ENCODE results near the gene COX6B2. TPM values are rescaled to one million over a fixed set of nuclear protein-coding genes. Genes with fewer than 3 reads are reported as not detected.

Gene COX6B2
- total and polyA plus RNA-seq, 4 donors: not detected

DNA sequence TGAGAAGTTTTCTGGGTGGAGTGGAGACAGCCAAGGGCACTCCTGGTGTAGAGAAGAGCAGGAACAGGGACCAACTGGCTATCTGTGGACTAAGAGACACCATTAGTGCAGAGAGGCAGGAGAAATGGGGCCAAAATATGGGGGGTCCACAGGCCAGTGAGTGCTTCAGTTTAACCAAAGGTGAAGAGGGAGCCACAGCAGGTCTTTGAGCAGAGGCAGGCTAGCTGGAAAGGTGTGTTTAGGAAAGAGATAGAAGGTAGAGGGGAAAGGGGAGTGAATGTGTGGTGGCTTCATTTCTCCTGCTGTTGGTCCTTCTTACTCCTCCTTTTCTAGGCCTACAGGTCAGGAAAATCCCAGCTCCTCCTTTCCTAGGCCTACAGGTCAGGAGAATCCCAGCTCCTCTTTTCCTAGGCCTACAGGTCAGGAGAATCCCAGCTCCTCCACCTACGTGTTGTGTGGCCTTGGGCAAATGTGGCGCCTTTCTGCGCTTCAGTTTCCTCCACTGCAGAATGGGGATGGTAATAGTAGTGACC, 28.1 kb upstream of the COX6B2 start:
- DNase-seq (ENCODE audit: low spot score): no peak
- TF ChIP-seq, protein P1, sequence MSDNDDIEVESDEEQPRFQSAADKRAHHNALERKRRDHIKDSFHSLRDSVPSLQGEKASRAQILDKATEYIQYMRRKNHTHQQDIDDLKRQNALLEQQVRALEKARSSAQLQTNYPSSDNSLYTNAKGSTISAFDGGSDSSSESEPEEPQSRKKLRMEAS (IDR thresholded peaks at IDR 0.05): no peak
- TF ChIP-seq, protein P2, sequence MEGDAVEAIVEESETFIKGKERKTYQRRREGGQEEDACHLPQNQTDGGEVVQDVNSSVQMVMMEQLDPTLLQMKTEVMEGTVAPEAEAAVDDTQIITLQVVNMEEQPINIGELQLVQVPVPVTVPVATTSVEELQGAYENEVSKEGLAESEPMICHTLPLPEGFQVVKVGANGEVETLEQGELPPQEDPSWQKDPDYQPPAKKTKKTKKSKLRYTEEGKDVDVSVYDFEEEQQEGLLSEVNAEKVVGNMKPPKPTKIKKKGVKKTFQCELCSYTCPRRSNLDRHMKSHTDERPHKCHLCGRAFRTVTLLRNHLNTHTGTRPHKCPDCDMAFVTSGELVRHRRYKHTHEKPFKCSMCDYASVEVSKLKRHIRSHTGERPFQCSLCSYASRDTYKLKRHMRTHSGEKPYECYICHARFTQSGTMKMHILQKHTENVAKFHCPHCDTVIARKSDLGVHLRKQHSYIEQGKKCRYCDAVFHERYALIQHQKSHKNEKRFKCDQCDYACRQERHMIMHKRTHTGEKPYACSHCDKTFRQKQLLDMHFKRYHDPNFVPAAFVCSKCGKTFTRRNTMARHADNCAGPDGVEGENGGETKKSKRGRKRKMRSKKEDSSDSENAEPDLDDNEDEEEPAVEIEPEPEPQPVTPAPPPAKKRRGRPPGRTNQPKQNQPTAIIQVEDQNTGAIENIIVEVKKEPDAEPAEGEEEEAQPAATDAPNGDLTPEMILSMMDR (IDR thresholded peaks at IDR 0.05; ENCODE audit: low read depth, low read length, missing input control): no peak
- no peak for TF ChIP-seq SP1 (IDR thresholded peaks at IDR 0.05)
- no peak for TF ChIP-seq FOXA2 (IDR thresholded peaks at IDR 0.05)
- TF ChIP-seq TAF1 (conservative IDR thresholded peaks at IDR 0.05): no peak
- TF ChIP-seq EGR1 (IDR thresholded peaks at IDR 0.05; ENCODE audit: low read depth in 2 of 2): no peak
- TF ChIP-seq, protein P3, sequence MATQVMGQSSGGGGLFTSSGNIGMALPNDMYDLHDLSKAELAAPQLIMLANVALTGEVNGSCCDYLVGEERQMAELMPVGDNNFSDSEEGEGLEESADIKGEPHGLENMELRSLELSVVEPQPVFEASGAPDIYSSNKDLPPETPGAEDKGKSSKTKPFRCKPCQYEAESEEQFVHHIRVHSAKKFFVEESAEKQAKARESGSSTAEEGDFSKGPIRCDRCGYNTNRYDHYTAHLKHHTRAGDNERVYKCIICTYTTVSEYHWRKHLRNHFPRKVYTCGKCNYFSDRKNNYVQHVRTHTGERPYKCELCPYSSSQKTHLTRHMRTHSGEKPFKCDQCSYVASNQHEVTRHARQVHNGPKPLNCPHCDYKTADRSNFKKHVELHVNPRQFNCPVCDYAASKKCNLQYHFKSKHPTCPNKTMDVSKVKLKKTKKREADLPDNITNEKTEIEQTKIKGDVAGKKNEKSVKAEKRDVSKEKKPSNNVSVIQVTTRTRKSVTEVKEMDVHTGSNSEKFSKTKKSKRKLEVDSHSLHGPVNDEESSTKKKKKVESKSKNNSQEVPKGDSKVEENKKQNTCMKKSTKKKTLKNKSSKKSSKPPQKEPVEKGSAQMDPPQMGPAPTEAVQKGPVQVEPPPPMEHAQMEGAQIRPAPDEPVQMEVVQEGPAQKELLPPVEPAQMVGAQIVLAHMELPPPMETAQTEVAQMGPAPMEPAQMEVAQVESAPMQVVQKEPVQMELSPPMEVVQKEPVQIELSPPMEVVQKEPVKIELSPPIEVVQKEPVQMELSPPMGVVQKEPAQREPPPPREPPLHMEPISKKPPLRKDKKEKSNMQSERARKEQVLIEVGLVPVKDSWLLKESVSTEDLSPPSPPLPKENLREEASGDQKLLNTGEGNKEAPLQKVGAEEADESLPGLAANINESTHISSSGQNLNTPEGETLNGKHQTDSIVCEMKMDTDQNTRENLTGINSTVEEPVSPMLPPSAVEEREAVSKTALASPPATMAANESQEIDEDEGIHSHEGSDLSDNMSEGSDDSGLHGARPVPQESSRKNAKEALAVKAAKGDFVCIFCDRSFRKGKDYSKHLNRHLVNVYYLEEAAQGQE (IDR thresholded peaks at IDR 0.05): no peak
- no peak for TF ChIP-seq GABPA (IDR thresholded peaks at IDR 0.05 in 1 of 2, conservative IDR thresholded peaks at IDR 0.05 in 1 of 2)
- TF ChIP-seq, protein P4, sequence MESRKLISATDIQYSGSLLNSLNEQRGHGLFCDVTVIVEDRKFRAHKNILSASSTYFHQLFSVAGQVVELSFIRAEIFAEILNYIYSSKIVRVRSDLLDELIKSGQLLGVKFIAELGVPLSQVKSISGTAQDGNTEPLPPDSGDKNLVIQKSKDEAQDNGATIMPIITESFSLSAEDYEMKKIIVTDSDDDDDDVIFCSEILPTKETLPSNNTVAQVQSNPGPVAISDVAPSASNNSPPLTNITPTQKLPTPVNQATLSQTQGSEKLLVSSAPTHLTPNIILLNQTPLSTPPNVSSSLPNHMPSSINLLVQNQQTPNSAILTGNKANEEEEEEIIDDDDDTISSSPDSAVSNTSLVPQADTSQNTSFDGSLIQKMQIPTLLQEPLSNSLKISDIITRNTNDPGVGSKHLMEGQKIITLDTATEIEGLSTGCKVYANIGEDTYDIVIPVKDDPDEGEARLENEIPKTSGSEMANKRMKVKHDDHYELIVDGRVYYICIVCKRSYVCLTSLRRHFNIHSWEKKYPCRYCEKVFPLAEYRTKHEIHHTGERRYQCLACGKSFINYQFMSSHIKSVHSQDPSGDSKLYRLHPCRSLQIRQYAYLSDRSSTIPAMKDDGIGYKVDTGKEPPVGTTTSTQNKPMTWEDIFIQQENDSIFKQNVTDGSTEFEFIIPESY (IDR thresholded peaks at IDR 0.05): no peak
- TF ChIP-seq RXRA (IDR thresholded peaks at IDR 0.05): no peak
- no peak for TF ChIP-seq RAD21 (IDR thresholded peaks at IDR 0.05)
- no peak for TF ChIP-seq HNF4G (IDR thresholded peaks at IDR 0.05)
- no peak for TF ChIP-seq HNF4A (conservative IDR thresholded peaks at IDR 0.05)
- no peak for TF ChIP-seq NR2F2 (IDR thresholded peaks at IDR 0.05)
- no peak for TF ChIP-seq JUND (IDR thresholded peaks at IDR 0.05)
- TF ChIP-seq FOXA1 (IDR thresholded peaks at IDR 0.05): no peak
- TF ChIP-seq, protein P5, sequence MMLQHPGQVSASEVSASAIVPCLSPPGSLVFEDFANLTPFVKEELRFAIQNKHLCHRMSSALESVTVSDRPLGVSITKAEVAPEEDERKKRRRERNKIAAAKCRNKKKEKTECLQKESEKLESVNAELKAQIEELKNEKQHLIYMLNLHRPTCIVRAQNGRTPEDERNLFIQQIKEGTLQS (IDR thresholded peaks at IDR 0.05): no peak
- no peak for TF ChIP-seq YY1 (IDR thresholded peaks at IDR 0.05)
- Histone ChIP-seq H3K4me3 (ENCODE audit: low read depth in 1 of 3, low read length in 3 of 3) (no peak overlapping the region), H3K27ac (ENCODE audit: low read depth in 1 of 2, low read length in 2 of 2) (no peak overlapping the region), H3K9me3 (ENCODE audit: control insufficient read depth in 4 of 4, low read length in 3 of 4) (no peaks in the 10 kb centered on the region), H3K9ac (ENCODE audit: low read depth in 1 of 2, low read length in 2 of 2) (no peak overlapping the region), H3K27me3 (ENCODE audit: control insufficient read depth in 4 of 4, insufficient read depth in 4 of 4, low read length in 3 of 4) (peaks cover 0 to 2% (median 0%) of the 10 kb centered on the region in 4 donors), H3K36me3 (ENCODE audit: control insufficient read depth in 4 of 4, insufficient read depth in 3 of 4, low read depth in 1 of 4, low read length in 3 of 4) (peaks cover 0 to 6% (median 2%) of the 10 kb centered on the region in 4 donors), H3K4me1 (ENCODE audit: control insufficient read depth in 4 of 4, insufficient read depth in 4 of 4, low read length in 3 of 4) (peaks cover 15 to 29% (median 24%) of the 10 kb centered on the region in 4 donors)
- WGBS: 97% methylated on average over 3 of the region's 3 CpGs
